HEK293T (cell line): Measurements from ENCODE around the gene ATG5.

Experiments used
- CTCF ChIA-PET: fragments of 350-600 bp; formaldehyde crosslinking; extraction: SDS; loops from one replicate; lab custom pipeline; 2021; ENCODE audit warnings: antibody characterized with exemption, inconsistent platforms; lab: Yijun Ruan, JAX
- POLR2A ChIA-PET: fragments of 350-600 bp; formaldehyde crosslinking; extraction: SDS; loops from one replicate; lab custom pipeline; 2020; ENCODE audit warnings: antibody characterized with exemption, inconsistent platforms; lab: Yijun Ruan, JAX
- DNase-seq: peaks from one replicate; pipeline ENCODE4 v3.0.0; 2012; ENCODE audit warnings: mixed read lengths; ENCODE audit errors: extremely low spot score
- ARNT ChIP-seq: fragments of 450-650 bp; IDR thresholded peaks from 2 replicates; pipeline ENCODE4 v1.6.1; 2017; ENCODE audit warnings: mild to moderate bottlenecking
- BHLHE40 ChIP-seq: fragments of 450-650 bp; IDR thresholded peaks from 2 replicates; pipeline ENCODE4 v1.6.1; 2016; ENCODE audit warnings: mild to moderate bottlenecking, moderate library complexity, borderline replicate concordance
- CTBP1 ChIP-seq: fragments of 450-650 bp; IDR thresholded peaks from 2 replicates; pipeline ENCODE4 v1.6.1; 2016; ENCODE audit warnings: borderline replicate concordance
- ELF4 ChIP-seq: fragments of 450-650 bp; IDR thresholded peaks from 2 replicates; pipeline ENCODE4 v1.6.1; 2017; ENCODE audit warnings: antibody characterized with exemption
- FOXA1 ChIP-seq: fragments of 450-650 bp; IDR thresholded peaks from 2 replicates; pipeline ENCODE4 v1.6.1; 2016; ENCODE audit warnings: mild to moderate bottlenecking
- FOXK2 ChIP-seq: fragments of 450-650 bp; IDR thresholded peaks from 2 replicates; pipeline ENCODE4 v1.6.1; 2016; ENCODE audit warnings: mild to moderate bottlenecking
- FOXM1 ChIP-seq: fragments of 450-650 bp; IDR thresholded peaks from 2 replicates; pipeline ENCODE4 v1.6.1; 2017; ENCODE audit warnings: mild to moderate bottlenecking, borderline replicate concordance
- HDGF ChIP-seq: fragments of 450-650 bp; IDR thresholded peaks from 2 replicates; pipeline ENCODE4 v1.6.1; 2017; ENCODE audit warnings: antibody characterized with exemption, borderline replicate concordance
- L3MBTL2 ChIP-seq: fragments of 450-650 bp; conservative IDR thresholded peaks from 2 replicates; pipeline ENCODE4 v1.6.1; 2016; ENCODE audit warnings: mild to moderate bottlenecking
- LEF1 ChIP-seq: fragments of 450-650 bp; IDR thresholded peaks from 2 replicates; pipeline ENCODE4 v1.6.1; 2017; ENCODE audit warnings: mild to moderate bottlenecking, borderline replicate concordance
- NFRKB ChIP-seq: fragments of 450-650 bp; IDR thresholded peaks from 2 replicates; pipeline ENCODE4 v1.6.1; 2016; ENCODE audit warnings: mild to moderate bottlenecking, moderate library complexity
- SP1 ChIP-seq: fragments of 450-650 bp; IDR thresholded peaks from 2 replicates; pipeline ENCODE4 v1.6.1; 2017
- SUZ12 ChIP-seq: fragments of 450-650 bp; IDR thresholded peaks from 2 replicates; pipeline ENCODE4 v1.6.1; 2016; ENCODE audit warnings: mild to moderate bottlenecking
- TARDBP ChIP-seq: fragments of 450-650 bp; IDR thresholded peaks from 2 replicates; pipeline ENCODE4 v1.6.1; 2016
- ZNF384 ChIP-seq: fragments of 450-650 bp; IDR thresholded peaks from 2 replicates; pipeline ENCODE4 v1.6.1; 2016
- TF ChIP-seq, protein P1 (sequence below): fragments of 450-650 bp; IDR thresholded peaks from 2 replicates; pipeline ENCODE4 v1.6.1; 2016

ATG5 gene

DNA sequence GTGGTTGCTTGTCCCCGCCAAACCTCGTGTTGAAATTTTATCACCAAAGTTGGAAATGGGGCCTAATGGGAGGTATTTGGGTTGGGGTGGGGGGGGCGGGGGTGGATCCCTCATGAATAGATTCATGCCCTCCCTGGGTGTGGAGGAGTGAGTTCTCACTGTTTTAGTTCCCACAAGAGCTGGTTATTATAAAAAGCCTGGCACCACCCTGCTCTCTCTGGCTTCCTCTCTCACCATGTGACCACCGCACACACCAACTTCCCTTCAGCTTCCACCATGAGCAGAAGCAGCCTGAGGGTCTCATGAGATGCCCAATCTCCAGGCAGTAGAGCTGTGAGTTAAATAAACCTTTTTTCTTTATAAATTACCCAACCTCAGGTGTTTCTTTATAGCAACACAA lies 128.1 kb downstream of the ATG5 start:
- no peak for TF ChIP-seq ARNT
- TF ChIP-seq, protein P1, sequence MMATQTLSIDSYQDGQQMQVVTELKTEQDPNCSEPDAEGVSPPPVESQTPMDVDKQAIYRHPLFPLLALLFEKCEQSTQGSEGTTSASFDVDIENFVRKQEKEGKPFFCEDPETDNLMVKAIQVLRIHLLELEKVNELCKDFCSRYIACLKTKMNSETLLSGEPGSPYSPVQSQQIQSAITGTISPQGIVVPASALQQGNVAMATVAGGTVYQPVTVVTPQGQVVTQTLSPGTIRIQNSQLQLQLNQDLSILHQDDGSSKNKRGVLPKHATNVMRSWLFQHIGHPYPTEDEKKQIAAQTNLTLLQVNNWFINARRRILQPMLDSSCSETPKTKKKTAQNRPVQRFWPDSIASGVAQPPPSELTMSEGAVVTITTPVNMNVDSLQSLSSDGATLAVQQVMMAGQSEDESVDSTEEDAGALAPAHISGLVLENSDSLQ = no peak
- TF ChIP-seq CTBP1 = no peak
- TF ChIP-seq L3MBTL2 = no peak
- TF ChIP-seq LEF1 = no peak
- no peak for TF ChIP-seq BHLHE40
- TF ChIP-seq SUZ12 = no peak
- no peak for TF ChIP-seq SP1
- no peak for TF ChIP-seq FOXM1
- TF ChIP-seq ELF4 = no peak
- no peak for TF ChIP-seq TARDBP
- no peak for TF ChIP-seq FOXK2
- no peak for TF ChIP-seq FOXA1
- POLR2A ChIA-PET = no interaction called here
- CTCF ChIA-PET = no interaction called here
- DNase-seq = no peak

DNA sequence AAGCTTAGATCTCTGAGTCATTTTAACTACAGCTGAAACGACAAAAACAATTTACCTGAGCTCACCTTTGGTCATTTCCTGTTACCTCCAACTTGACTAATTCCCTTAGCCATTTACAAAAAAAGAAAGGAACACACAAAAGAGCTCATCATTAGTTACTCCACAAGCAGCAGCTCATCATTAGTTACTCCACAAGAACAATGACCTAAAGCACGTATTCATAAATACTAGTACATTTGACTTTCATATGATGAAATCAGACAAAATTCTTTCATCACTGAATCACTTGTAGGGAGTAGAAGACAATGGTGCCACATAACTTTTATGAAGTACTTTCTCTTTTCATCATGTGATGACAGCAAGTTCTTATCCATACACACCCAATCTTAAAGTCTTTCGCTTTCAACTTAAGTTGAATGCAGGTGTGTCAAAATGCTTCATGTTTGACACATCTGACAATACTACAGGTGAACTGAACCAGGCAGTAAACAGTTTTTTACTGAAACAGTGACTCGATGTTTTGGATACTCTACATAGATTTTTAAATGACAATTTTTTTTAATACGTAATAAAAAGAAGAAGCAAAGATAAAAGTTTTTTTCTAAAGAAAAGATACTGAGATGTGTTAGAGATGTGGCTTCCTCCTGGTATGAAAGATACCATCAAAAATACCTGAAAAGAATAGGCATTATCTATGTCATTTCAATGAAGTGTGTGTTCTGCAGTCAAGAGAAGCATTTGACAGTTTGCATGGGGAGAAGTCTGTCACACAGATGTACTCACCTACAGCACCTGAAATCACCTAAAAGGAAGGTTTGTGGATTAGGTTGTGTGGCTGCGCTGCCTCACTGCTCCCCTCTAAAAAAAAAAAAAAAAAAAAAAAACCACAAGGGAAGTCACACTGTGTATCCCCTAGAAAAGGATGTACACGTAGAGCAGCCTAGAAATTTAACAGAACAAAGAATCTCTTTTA lies 130.3 kb downstream of the ATG5 start:
- CTCF ChIA-PET = no interaction called here
- POLR2A ChIA-PET = no interaction called here
- DNase-seq = no peak
- no peak for TF ChIP-seq ELF4
- no peak for TF ChIP-seq BHLHE40
- no peak for TF ChIP-seq SP1
- no peak for TF ChIP-seq CTBP1
- no peak for TF ChIP-seq L3MBTL2

DNA sequence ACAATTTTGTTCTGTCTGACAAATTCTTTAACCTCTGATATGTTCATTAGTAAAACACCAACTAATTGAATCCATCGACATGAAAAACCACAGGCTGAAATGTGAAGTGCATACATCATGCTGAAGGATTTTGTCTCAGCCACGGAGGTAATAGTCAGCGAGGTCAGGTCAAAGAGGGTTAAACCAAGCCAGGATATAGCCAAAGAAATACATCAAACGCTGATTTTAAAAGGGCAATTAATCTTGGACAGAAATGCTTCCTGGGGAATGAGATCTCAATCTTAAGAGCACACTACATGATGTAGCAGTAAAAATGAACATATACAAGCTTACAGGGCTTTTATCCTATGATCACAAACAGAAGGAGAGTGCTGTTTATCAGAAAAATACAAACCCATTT lies 132.7 kb downstream of the ATG5 start:
- DNase-seq = peak; percentile 26
- CTCF ChIA-PET = interaction anchor here (0.6 kb wide), 1 partner anchor 351 kb away, joined by 4 read pairs; no protein-coding TSS in a partner anchor
- peak; percentile 15; the same call in 1 of the 2 replicates for TF ChIP-seq CTBP1
- no peak for TF ChIP-seq NFRKB
- TF ChIP-seq ARNT = no peak
- TF ChIP-seq, protein P1 = peak; percentile 83
- POLR2A ChIA-PET = no interaction called here

DNA sequence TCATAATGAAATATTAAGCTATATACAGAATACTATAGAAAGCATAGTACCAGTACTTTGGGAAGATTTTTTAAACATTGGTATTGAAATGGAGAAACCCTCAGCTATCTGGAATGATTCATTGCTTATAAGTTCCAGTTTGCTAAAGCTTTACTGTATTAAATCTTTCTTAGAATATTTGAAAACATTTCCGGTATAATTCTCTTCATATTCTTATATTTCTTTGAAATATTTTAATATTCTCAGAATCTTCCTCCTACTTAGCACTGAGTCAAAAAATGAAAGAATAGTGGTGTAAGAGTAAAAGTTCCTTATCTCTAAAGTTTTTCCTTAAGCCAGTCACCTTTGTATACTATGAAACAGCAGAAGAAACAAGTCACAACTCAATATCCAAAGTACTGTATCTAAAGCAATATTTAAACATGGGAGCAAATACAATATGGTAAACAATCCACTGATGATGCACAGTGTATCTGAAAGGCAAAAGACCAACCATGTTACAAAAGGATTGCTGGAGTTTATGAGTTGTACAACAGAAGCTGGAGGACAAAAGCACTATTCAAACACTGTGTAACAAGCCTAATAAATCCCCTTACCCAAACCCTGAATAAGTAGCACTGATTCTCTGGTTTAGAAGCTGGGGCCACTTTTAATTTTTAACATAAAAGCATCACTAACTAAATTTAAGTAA lies 137.3 kb downstream of the ATG5 start:
- CTCF ChIA-PET = no interaction called here
- POLR2A ChIA-PET = no interaction called here
- no peak for DNase-seq
- TF ChIP-seq NFRKB (no peak), FOXM1 (no peak), LEF1 (no peak), SP1 (no peak), ZNF384 (no peak), BHLHE40 (no peak), HDGF (no peak), FOXK2 (no peak), SUZ12 (no peak), L3MBTL2 (no peak)
- TF ChIP-seq, protein P1 = no peak

DNA sequence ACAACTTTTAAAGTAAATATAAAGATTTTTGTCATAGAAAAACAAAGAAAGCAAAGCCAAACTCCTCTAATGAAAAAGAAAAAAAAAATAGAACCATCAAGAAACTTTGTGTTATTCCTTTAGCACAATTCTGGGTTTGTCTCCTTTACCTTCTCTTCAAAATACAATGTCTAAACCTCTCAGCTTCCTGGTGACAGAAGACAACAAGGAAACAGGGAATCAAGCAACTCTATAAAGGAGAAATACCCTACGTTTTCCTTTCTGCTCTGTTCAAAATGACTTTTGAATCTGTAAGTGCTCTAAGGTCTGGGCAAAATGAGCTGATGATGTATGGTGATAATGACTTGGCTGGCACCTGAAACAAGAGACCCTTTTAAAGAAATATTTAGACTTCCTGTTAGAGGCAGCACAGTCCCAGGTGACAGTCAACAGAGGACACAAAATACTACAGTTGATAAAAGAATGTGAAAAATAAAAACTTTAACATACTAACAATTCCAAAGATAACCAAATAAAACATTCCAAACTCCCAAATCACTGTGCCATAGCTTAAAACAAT lies 138.1 kb downstream of the ATG5 start:
- CTCF ChIA-PET = no interaction called here
- POLR2A ChIA-PET = no interaction called here
- TF ChIP-seq BHLHE40 (no peak), TARDBP (no peak), FOXK2 (no peak), ELF4 (no peak), FOXM1 (no peak), ARNT (no peak), ZNF384 (no peak), CTBP1 (no peak), NFRKB (no peak), HDGF (no peak), LEF1 (no peak), L3MBTL2 (no peak), SUZ12 (no peak), SP1 (no peak), FOXA1 (no peak)
- TF ChIP-seq, protein P1 = no peak
- no peak for DNase-seq
